SK-N-MC (cell line): ENCODE data around the gene ANO10.

ENCODE experiments used
- EZH2 ChIP-seq: fragments of 200-600 bp; sonication (generic); IDR thresholded peaks from one replicate; pipeline ENCODE4 v1.6.1; 2017; ENCODE audit warnings: antibody characterized with exemption
- FOXP2 ChIP-seq: optimal IDR thresholded peaks from 2 replicates; pipeline ENCODE3; 2011; ENCODE audit warnings: mild to moderate bottlenecking, moderate library complexity; ENCODE audit not compliant: insufficient read depth; ENCODE audit errors: extremely low read length, control extremely low read depth
- POLR2AphosphoS5 ChIP-seq: IDR thresholded peaks from 2 replicates; pipeline ENCODE4 v1.6.1; 2012; ENCODE audit warnings: mild to moderate bottlenecking, low read depth, low read length, borderline replicate concordance

DNA sequence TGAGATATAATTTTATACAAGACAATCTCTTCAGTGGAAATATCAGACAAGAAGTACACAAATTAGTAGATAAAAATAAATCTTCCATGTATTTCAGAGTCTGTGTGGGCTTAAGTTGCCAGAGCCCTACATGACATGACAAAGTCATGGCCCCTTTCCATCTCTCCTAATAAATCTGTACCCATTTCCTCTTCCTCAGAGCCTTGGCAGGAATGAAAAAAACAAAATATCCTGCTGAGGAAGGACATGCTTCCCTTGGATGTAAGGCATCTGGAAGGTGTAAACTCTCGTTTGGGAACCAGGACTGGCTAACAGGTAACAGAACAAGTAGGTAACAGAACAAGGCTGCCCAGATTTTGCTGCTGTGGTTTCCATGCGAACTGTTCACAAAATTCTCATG lies 187.4 kb downstream of the ANO10 start:
- no peak for TF ChIP-seq EZH2
- no peak for TF ChIP-seq POLR2AphosphoS5
- TF ChIP-seq FOXP2, result no peak
